ENCODE measurements around the gene RNF44.
"Not testable (repeated sequence)": the region's sequence is repeated elsewhere in the genome, so short reads cannot be mapped to it uniquely, and the experiment has no call there.

Gene RNF44

DNA sequence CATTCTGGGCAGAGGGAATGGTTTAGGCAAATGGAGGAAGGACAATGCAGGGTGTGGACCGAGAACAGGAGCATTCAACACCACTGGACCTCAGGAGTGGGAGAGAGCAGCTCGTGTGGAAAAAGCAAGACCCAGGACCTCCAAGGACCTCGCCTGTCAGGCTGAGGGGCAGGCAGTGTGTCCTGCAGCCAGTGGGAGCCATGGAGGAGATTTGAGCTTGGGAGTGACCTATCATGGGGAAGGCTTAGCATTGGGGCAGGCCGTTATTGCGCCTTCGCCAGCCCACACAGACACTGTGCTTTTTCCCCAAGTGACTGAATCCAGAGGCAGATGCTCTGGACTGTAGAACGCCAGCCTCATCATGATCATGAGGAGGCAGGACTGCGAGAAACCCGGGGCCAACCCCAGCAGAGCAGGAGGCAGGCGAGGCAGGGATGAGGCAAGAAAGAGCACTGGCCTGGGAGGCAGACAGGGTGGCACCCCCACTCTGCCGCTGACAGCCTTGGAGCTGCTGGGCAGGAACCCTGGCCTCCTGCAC, 15.2 kb upstream of the RNF44 start:
- DNase-seq (ENCODE audit: low read depth): no peak

DNA sequence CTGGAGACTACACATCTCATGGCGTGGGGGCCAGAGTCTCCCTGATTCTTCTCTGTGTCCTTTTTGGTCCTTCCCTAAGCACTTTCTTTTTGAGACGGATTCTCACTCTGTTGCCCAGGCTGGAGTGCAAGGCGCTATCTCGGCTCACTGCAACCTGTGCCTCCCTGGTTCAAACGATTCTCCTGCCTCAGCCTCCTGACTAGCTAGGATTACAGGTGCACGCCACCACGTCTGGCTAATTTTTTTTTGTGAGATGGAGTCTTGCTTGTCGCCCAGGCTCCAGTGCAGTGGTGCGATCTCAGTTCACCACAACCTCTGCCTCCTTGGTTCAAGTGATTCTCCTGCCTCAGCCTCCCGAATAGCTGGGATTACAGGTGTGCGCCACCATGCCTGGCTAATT, 13.7 kb upstream of the RNF44 start:
- DNase-seq (ENCODE audit: low read depth): not testable (repeated sequence)

DNA sequence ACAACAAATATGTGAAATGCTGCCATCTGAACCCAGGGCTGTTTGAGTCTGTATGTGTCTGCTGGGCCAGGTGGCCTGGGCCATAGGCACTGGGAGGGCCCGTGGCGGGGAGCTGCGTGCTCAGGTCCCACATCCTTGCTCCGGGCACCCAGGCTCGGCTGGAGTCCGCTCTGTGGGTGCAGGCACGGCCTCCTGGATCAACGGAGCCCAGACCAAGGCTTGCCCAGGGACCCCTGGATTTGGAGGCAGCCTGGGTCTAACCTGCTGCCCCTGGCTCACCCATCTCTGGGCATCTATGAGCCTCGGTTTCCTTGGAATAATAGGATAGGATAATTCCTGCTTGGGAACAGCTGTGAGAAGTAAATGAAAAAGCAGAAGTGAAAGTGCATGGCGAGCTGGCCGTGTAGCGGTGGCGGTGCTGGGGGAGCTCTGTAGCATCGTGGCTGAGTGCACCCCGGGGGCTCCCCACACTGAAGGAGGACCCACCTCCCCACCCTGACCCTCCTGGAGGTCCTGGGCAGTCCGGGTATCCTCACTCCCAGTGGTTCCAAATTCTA, 13.2 kb upstream of the RNF44 start:
- no peak for DNase-seq (ENCODE audit: low read depth)

DNA sequence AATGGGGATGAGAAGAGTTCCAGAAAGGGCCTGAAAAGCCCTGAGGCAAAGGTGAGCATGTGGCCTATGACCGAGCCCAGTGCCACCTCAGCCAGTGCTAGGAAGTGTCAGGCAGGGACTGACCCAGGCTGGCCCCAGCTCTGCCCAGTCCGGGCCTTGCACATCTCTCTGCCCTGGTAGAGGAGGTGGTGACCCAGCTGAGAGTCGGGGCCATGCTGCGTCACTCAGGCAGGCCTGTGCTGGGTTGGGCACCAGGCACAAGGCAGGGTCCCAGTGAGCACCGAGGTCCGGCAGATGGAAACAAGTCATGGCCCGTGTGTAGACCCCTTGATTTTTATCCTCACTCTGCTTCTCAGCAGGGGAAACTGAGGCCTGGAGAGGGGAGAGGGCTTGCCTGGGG, 12.7 kb upstream of the RNF44 start:
- no peak for DNase-seq (ENCODE audit: low read depth)

DNA sequence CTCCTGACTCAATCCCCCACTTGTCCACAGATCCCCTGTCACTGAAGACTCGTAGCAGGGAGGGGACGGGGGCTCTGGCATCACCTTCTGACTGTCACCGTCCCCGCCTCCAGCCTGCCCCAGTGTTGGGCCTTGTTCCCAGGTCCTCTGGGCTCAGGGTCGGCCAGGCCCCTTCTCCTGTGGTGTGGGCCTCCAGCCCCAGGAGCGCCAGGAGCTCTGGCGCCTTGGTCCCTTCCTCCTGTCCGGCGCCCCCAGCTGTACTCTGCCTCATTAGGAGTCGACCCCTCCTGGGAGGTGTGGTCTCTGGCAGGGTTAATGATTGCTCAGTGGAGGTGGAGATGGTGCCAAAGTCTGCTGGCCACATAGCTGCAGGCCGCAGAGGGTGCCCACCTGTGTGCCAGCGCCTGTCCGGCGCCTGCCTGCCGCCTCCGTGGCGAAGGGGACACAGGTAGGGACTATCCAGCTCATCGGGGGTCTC, 11.8 kb upstream of the RNF44 start, which contains the start of gene CDHR2:
CDHR2 (plus strand) TSS at position 376 of the 478 bp plus-strand sequence. CDS start 16,011 bp downstream, outside the sequence.
- DNase-seq (ENCODE audit: low read depth): no peak

DNA sequence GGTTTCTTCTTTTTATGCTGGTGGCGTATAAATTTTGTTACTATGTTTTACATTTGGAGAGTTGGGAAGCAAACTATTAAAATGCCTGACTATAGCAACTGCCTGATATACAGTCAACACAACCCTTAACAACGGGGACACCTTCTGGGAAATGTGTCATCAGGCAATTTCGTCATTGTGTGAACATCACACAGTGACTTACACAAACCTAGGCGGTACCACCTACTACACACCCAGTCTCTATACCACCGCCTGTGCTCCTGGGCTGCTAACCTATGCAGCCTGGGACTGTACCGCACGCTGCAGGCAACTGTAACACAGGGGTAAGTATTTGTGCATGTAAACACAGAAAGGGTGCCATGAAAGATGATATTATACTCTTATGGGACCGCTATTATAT, 10.6 kb upstream of the RNF44 start:
- DNase-seq (ENCODE audit: low read depth): no peak

DNA sequence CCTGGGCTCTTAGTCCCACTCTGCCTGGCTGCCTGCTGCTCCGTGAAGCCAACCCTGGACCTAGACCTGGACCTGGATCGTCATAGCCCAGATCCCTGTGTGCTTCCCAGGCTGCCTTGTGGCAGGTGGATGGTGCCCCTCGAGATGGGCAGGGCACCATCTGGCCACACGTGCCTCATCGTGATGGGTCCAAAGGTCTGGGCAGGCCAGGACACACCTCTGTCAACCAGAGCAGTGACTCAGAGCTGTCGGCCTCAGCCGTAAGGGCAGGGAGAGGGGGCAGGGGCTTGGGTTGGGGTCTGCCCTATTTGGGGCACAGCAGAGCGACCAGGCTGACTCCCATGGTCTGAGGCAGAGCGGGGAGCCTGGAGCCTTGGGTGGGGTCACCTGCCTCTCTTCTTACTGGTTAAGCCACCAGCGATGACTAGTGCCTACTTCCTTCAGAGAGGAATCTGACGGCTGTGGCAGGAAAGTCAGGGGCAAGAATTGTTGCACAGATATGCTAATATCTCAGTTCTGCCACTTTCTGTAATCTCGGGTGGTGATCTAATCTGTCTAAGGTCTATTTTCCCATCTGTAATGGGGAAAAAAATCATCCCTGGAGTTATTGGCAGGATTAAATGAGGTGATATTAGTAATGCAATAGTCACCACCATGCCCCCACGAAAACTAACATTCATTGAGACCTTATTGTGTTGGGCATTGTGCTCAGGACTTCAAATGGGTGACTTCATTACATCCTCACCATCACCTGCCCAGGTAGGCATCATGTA, 8.7 kb upstream of the RNF44 start:
- DNase-seq (ENCODE audit: low read depth): no peak

DNA sequence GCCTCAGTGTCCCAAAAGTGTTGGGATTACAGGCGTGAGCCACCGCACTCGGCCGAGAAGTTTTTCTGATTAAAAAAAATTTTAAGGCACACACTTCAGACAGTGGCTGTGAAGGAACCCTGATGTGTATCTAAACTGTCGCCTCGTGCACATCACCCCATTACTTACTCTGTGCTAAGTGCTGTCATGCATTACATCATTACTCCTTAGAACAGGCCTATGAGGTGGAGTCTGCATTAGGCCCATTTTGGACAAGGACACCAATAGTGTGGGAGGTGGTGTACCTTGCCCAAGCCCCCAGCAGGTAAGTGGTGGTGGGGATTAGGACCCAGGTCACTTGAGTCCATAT, 8.2 kb upstream of the RNF44 start:
- no peak for DNase-seq (ENCODE audit: low read depth)

DNA sequence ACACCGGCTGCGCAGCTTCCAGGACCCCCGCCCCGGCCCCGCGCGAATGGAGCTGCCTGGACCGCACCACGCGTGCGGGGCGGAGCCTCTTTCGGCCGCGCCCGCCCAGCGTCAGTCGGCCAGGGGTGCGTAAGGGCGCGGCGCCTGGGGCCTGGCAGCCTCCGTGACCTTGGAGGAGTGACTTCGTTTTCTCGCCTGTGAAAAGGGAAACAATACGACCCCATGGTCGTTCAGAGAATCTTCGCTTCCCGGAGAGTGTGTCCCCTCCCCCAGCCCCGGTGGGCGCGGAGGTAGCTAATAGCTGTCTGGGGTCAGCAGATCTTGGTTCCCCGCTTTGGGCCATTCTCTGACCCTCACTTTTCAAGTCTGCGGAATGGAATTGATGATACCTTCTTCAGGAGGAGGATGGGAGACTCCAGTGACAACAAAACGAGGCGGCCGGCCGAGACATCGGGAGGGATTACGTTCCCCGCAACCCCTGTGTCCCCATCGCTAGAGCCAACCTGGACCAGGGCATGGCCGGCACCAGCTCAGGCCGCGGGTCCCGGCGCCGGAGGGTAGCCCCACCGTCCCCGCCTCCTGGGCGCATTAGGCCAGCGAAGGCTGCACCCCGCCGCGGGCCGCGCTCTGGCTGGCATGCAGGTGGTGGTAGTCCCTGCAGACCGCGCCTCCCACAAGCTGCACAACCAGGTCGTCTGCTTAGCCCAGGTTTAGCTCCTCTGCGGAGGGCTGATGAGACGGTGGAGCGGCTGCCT, 6.4 kb upstream of the RNF44 start:
- peak; percentile 59 for DNase-seq (ENCODE audit: low read depth)

DNA sequence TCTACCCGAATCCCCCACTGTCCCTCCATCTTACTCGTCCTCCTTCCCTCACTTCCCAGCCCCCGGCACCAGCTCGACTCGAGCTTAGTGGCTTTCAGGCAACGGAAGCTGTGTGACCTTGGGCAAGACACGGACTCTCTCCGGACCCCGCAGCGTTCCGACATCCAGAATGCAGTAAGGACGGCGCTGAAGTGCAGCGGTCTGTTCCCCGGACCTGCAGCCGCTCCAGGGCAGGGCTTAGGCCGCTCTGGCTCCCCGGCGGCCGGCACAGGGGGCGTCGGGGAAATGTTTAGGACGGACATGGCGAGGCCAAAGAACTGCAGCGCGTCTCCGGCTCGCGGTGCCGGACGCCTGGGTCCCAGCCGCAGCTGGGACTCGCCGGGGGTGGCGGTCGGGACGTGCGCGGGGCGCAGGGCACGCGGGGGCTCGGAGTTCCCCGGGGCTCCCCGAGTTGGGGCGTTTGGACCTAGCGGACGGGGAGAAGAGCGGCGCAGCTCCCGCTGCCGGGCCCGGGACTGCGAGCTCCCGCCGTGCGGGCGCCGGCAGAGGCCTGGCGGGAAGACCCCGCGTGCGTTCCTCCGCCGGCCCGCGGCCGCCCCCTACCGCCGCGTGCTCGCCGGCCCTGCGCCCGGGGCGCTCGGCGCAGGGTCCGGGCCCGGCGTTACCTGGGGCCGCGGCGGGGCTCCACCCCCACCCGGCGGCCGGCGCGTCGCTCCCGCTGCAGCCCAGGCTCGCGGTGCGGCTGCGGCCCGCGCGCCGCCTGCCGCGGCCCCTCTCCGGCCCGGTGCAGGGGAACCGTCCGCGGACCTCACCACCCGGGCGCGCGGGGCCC, 5.6 kb upstream of the RNF44 start:
- DNase-seq (ENCODE audit: low read depth): no peak

DNA sequence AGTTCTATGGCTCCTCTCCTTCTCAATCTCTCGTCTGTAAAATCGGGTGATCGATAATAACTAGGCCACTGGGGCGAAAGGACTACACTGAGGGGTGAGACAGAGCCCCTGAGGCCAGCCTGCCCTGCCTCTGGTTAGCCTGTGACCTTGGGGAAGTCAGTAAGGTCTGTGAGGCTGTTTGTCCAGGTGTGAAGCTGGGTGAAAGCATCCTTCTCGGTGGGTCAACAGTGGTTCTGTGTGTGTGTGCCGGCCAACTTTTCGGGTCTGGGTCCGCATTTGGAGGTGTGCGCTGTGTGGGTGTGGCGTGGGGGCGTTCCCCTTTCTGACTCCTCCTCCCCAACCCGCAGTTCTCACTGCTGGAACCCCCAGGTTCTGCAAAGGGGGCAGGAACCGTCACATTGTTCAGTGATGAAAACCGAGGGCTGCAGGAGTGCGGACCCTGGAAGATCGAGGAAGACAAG, 5.0 kb upstream of the RNF44 start:
- DNase-seq (ENCODE audit: low read depth): peak; percentile 51

DNA sequence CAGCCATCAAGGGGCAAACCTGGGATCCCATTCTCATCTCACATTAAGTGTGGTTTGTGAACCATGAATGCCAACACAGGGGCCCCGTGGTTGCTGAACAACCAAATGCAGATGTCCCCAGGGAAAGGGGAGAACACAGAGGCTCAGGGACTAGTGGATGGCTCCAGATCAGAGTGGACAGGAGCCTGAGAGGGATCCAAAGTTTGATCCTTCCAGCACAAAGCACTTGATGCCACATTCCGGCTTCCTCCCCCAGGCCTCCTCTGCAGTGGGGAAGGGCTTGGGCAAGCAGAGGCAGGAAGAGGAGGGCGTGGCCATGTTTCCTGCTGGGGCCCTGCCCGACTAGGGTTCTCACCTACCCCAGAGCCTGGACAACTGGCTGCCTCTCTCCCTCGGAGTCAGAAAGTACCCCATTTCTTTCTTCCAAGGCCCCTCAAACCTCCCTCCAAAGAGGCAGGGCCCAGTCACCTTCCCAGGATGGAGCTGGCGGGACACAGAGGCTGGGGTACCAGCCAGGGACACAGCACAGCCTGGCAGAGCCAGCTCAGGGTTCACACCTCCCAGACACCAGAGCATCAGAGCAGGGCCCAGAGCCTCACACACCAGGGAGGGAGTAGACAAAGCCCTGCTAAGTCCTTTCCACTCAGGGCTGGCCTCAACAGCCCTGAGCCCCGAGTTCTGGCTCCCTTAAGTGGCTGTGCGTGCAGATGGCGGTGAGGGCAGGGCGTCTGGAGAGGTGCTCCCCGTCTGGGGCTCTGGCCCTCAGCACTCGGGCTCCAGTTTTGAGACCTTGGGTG, 4.3 kb upstream of the RNF44 start:
- DNase-seq (ENCODE audit: low read depth): peak; percentile 62

DNA sequence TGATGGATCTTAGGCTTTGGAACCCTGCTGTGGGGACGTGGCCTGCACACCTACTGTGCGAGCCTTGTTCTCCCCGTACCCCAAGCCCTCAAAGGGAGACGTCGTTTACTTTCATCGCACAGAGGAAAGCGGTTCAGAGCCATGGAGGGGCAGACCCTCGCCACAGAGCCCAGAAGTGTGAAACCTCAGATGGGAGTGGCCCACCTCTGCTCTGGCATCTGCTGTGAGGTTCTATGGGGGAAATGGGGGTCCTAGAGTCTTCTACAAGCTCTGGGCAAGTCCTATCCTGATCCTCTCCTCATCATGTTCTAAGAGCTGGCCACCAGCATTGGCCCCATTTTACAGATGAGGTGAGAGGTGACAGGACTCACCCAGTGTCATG, 3.7 kb upstream of the RNF44 start:
- DNase-seq (ENCODE audit: low read depth): no peak

DNA sequence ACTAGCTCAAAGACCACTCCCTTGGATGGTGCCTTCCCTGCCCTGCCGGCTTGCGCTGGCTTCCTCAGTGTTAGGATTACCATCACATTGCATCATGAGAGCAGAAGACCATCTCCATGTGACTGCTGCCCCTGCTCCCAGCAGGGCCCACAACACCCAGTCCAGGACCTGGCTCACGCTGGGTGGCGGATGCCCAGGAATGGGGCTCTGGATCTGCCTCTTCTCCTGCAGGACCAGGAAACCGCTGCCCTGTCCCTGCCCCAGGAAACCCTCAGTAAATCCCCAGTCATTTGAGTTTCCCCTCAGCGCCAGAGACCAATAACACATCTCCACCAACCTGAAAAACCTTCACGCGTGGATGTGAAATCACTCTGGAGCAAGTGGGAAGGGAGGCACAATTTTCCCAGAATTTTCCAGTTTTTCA, 3.3 kb upstream of the RNF44 start:
- no peak for DNase-seq (ENCODE audit: low read depth)

DNA sequence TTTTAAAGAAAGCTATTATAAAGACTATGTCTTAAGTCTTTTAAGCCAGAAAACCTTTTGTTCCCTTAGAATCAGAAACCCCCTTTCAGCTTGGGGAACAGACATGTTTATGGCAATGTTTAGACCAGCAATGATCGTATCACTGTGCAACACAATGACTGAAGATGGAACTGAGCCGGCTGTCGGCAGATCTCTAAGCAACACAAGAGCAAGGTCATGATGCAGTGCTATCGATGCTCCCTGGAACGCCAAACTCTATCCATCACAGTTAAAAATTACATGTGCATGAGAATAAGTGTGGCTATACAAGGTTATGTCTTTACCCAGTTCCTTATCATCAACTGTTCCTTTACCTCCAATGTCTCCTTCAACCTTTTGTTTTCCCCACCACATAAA, 1.8 kb upstream of the RNF44 start:
- no peak for DNase-seq (ENCODE audit: low read depth)

DNA sequence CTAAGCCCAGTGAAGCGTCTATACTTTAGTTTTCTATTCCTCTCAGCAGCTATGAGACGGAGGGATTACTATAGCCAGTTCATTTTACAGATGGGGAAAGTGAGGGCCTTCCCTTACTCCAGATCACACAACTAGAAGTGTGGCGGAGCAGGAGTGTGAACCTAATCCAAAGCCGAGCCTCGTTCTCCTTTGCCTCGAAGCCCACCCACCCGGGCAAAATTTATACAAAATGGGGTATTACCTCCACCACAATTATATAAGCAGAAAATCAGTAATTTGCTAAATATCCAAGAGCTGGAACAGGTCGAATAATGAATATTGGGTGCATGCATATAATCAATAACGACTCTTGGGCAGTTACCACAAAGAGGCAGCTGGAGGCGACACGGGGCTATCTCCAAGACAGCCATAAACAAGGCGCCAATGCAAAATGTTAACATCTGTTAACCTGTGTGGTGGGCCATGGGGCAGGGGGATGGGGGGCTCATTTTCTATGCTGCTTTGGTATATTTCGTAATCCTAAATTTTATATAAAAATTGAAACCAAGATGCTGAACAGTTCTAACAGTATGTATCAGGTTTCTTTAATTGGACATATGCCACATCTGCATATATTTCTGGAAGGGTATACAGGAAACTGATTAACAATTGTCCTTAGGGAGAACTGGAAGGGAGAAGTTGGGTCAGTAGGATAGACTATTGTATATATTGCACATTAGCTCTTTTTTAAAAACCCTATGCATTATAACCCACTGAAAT, 1.2 kb upstream of the RNF44 start:
- no peak for DNase-seq (ENCODE audit: low read depth)

DNA sequence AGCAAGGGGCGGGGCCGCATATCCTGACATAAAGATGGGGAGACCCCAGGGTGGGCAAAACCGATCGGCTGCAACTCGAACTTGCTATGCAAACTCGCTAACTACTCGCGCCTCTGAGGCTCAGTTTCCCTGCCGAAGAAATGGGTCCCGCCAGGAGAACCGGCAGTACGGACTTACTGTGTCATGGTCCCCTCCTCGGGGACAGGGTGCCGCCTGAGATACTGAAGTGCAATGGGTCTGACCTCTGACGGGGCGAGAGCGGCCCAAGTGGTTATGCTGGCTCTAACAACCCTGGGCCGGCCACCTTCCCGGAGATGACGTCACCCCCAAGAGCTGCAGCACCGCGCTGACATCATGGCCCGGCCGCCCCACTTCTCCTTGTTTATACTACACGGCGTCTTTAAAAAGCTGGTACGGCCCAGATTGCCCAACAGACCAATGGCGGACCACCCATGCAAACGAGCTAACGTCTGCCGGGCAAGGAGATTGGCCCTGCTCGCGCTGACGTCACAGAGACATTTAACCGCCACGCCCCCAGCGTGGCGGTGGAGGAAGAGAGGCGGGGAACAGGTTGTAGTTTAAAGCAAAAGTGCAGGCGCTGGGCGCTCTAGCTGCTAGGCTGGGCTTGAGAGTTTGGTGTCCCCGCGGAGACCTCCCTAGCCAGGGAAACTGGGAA, 490 bp upstream of the RNF44 start:
- peak; percentile 97 for DNase-seq (ENCODE audit: low read depth)

DNA sequence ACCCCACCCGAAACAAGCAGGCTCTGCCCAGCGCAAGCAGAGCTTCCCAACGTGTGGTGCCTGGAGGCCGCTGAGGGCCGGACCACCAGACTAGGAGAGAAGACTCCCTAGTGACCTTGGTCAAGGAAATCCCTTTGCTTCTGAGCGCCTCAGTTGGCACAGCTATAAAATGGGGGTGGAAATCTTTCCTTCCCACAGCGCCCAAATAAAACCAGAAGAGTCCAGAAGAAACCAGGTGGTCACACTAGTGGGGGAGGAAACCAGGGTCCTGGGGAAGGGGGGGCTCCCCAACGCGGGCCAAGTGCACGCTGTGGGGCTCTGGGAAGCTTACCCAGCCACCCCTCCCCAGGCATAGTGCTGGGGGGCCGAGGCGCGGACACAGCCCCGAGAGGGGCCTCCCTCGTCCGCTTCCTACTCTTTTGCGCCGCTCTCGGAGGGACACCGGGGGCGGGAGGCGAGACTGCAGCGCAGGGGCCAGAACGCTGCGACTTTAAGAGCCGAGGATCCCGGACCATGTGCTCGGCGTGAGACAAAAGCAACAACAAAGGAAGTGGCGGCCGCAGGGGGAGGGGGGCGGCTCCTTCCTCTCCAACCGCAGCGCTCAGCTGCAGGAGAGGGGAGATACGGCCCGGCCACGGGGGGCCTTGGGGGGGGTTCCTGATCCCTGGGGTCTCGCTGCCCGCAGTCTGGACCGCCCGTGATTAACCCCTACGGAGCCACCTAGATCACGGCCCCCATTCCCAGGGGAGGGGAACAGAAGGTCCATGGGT, 885 bp downstream of the RNF44 start:
- DNase-seq (ENCODE audit: low read depth): peak; percentile 78

DNA sequence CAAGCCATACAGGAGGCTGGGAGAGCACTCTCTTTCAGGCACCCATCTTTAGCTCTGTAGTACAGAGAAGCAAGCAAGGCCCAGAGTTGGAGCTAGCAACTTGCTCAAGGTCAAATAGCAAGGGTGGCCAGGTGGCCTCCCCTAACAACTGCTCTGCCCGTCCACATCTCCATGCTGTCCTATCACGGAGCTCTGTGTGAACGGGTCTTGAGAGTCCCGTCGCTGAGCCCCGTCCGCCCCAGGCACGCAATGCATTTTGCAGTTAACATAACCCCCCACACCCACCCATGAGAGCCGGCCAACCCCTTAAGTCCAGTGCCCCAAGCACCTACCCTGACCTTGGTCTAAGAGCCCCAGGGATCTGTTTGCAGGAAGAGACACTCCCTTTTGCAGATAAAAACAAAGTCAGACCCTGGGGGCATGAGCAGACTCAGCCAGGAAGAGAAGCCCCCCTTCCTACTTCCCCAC, 1.5 kb downstream of the RNF44 start:
- DNase-seq (ENCODE audit: low read depth): no peak
